Skeletal muscle tissue (tissue), 2 donors: ENCODE results near the gene SERPINE1. TPM values are rescaled to one million over a fixed set of nuclear protein-coding genes. Genes with fewer than 3 reads are reported as not detected.

ENCODE experiments used
- small RNA-seq: library from RNA; depleted of rRNA; stranded (forward); fragments of <200 nt; gene quantifications from one replicate; pipeline ENCODE3, GENCODE V24; 2014
- total RNA-seq: library from RNA; depleted of rRNA; stranded (reverse); fragments of >200 nt; gene quantifications from one replicate; pipeline ENCODE4 v1.2.3, GENCODE V29; 2014

The SERPINE1 gene
- total RNA-seq, 1 donor from 2014 or later: 2.1 TPM

Small RNA genes lying within 50 kb of the gene (small RNA-seq; reads per million reads assigned to genes)
- gene MIR4653: not detected

Other genes starting within 250 kb of the SERPINE1 start
- gene UFSP1, start 237.4 kb upstream of the SERPINE1 start, total RNA-seq: 5.7 TPM
- gene ACHE, start 231.2 kb upstream of the SERPINE1 start, total RNA-seq: 36.0 TPM
- gene MUC3A, start 177.6 kb upstream of the SERPINE1 start, total RNA-seq: not detected
- gene MUC12, start 157.5 kb upstream of the SERPINE1 start, total RNA-seq: not detected
- gene MUC17, start 107.0 kb upstream of the SERPINE1 start, total RNA-seq: not detected
- gene TRIM56, start 41.6 kb upstream of the SERPINE1 start, total RNA-seq: 6.3 TPM
- 27.7 TPM for gene AP1S1, start 27.4 kb downstream of the SERPINE1 start, total RNA-seq
- not detected for gene VGF, start 38.5 kb downstream of the SERPINE1 start, total RNA-seq
- not detected for gene NAT16, start 53.2 kb downstream of the SERPINE1 start, total RNA-seq
- not detected for gene MOGAT3, start 73.9 kb downstream of the SERPINE1 start, total RNA-seq
- 20.9 TPM for gene PLOD3, start 90.5 kb downstream of the SERPINE1 start, total RNA-seq
- gene ZNHIT1, start 91.1 kb downstream of the SERPINE1 start, total RNA-seq: 84.0 TPM
- 2.1 TPM for gene CLDN15, start 110.7 kb downstream of the SERPINE1 start, total RNA-seq
- gene FIS1, start 118.0 kb downstream of the SERPINE1 start, total RNA-seq: 188 TPM
- 17.2 TPM for gene IFT22, start 194.7 kb downstream of the SERPINE1 start, total RNA-seq
- gene COL26A1, start 235.8 kb downstream of the SERPINE1 start, total RNA-seq: 7.8 TPM